Activated T-cell treated with anti-CD3 and anti-CD28 coated beads, Interleukin-2, amount 50 U/mL, for 1 hour (primary cell): ENCODE data around the gene CPNE1.
"Not testable (repeated sequence)": the region's sequence is repeated elsewhere in the genome, so short reads cannot be mapped to it uniquely, and the experiment has no call there.

Source experiments
- DNase-seq: peaks from one replicate; pipeline ENCODE4 v3.0.0-alpha.2; 2020

The CPNE1 gene

GRCh38 chr20:35664466-35665206 is at the start of gene CPNE1, which contains the start of gene RBM12:
TSS of gene CPNE1 (minus strand) at chr20:35664900. CDS start at chr20:35632923, 31,977 bp downstream.
TSS of gene RBM12 (minus strand) at chr20:35664900. CDS start at chr20:35655322, 9,578 bp downstream.
- peak; percentile 94 for DNase-seq

DNA sequence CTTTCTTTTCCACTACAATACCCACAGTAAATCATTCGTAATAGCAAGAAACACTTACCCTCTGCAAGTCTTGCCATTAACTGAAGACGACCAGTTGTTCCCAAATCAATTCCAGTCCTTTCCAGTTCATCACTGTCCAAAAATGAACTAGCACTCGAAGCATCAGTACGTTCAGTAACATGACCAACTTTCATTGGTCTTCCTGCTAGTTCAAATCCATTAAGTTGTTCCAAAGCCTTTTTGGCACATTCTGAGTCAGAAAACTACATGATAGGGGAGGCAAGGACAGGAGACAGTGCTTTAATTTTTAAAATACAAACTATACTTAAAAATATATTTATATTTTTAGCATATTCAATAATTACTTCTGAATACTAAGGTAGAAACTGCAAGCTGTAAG is 49.4 kb upstream of the CPNE1 start:
- DNase-seq: no peak

GRCh38 chr20:35713120-35713519 is 48.4 kb upstream of the CPNE1 start:
- not testable (repeated sequence) for DNase-seq

DNA sequence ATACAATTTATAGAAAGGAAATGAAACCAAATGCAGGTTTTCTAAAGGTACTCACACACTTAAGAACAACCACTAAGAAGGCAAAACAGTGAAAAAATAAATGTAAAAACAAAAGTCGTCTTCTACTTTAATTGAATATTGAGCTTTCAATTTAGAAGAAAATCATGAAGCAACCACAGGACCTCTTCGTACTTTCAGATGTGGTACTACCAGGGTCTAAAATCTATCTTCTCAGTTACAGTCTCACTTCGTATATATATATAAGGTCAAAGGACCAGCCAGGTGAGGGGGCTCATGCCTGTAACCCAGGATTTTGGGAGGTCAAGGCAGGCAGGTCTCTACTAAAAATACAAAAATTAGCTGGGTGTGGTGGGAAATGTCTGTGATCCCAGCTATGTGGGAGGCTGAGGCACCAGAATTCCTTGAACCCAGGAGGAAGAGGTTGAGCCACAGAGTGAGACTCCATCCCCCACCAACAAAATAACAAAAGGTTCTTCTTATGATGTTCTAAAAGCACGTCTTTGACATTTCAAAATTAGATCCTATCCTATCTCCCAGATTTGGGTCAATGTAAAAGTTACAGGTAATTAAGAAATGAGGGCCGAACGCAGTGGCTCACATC is 47.0 kb upstream of the CPNE1 start:
- DNase-seq: no peak

GRCh38 chr20:35710884-35711587 is 46.3 kb upstream of the CPNE1 start:
- DNase-seq: no peak

- DNase-seq: no peak
Measured at GRCh38 chr20:35710039-35710438, 45.3 kb upstream of the CPNE1 start.

GRCh38 chr20:35709259-35709658 is 44.6 kb upstream of the CPNE1 start:
- DNase-seq: no peak

- no peak for DNase-seq
Measured at GRCh38 chr20:35708502-35708901, 43.8 kb upstream of the CPNE1 start.

DNA sequence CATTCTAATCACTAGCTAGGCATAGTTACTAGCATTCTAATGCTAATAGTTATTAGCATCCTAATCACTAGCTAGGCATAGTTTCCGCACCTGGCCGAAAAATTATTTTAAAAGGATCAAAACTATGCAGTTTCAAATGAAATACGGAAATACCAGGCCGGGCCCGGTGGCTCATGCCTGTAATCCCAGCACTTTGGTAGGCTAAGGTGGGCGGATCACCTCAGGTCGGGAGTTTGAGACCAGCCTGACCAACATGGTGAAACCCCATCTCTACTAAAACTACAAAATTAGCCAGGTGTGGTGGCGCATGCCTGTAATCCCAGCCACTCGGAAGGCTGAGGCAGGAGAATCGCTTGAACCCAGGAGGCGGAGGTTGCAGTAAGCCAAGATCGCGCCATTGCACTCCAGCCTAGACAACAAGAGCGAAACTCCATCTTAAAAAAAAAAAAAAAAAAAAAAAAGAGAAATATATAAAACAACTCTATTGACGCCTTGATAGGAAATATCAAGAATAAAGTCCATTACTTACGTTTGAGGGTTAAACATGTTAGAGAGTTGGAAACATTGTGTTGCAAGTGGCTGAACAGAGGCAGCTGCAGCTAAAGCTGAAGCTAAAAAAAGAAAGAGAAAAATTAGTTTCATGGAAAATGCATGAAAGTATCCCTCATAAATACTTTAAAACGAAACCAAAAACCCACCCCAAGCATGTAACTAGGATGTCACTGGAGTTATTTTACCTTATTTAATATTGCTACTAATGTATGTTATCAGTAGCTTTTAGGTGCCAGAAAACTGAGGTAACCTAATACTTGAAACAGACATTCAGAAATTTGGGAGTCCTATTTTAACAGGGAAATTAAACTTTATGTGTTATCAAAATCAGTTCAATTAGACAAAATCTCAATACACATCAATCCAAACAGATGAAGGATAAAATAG is 42.2 kb upstream of the CPNE1 start:
- DNase-seq: not testable (repeated sequence)

DNA sequence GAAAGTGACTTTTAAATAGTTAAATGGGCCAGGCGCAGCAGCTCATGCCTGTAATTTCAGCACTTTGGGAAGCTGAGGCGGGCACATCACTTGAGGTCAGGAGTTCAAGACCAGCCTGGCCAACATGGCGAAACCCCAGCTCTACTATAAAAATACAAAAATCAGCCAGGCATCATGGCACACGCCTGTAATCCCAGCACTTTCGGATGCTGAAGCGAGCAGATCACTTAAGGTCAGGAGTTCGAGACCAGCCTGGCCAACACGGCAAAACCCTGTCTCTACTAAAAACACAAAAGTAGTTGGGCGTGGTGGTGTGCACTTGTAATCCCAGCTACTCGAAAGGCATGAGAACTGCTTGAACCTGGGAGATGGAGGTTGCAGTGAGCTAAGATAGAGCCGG is 41.2 kb upstream of the CPNE1 start:
- not testable (repeated sequence) for DNase-seq

DNA sequence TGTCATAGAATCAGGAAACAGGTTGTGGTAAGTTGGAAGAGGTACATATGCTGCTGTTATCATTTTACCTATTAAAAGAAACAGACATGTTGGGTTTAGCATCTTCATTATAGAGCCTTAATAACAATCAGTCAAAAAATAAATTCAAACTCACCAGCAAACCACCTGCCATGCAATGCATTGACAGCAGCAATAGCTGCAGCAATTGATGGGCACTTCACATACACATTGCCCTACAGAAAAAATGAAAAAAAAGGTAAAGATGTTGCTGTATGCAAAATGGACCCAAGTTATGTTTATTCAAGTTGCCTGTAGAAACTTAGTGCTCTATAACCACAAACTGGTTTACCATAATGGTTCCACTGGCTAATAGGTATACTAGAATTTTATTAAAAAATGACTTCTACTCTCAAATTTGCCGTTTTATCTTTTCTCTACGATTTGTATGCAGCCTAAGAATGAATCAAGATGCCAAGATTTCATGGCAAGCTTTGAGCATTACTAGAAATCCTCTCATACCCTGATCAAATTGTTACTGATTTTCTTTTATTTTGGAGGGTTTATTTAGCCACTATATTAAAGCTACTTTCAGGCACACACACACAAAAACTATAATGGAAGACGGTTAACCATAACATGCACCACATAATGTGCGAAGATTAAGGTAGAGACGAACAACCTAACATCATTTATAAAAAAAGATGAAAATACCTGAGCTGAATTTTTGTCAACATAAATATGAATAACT is 40.0 kb upstream of the CPNE1 start:
- no peak for DNase-seq

DNA sequence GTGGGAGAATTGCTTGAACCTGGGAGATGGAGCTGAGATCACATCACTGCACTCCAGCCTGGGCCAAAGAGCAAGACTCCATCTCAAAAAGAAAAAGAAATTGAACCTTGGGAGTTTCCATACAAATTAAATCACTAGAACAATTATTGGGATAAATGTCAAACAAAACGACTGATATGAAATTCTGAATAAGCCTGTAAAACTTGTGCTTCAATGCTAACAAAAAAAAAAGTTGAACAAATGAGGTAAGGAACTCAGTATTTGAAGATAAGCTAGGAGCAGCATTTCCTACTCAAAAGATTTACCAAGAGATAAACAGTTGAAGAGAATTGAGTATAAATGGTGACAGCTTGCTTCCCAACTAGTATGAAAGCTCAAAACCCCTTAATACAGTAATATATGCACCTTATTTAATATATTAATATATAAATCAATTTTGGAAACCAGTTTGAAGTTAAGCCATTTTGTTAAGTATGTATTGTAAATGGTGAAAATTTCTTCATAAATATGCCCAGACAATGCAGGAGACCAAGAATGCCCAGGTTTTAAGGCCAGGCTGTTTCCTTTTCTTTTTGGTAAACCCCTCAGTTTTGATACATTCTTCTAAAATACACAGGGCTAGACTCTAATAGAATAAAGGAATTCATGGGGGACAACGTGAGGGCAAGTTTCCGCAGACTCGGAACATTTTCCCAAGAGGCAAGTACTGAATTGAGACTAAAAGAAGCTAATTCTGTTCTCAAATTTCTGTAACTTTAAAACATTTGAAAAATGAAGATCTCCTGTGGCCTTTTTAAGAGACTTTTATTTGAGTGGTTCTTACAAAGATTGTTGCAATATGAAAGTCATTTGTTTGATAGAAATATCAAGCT is 38.4 kb upstream of the CPNE1 start:
- DNase-seq: no peak

DNA sequence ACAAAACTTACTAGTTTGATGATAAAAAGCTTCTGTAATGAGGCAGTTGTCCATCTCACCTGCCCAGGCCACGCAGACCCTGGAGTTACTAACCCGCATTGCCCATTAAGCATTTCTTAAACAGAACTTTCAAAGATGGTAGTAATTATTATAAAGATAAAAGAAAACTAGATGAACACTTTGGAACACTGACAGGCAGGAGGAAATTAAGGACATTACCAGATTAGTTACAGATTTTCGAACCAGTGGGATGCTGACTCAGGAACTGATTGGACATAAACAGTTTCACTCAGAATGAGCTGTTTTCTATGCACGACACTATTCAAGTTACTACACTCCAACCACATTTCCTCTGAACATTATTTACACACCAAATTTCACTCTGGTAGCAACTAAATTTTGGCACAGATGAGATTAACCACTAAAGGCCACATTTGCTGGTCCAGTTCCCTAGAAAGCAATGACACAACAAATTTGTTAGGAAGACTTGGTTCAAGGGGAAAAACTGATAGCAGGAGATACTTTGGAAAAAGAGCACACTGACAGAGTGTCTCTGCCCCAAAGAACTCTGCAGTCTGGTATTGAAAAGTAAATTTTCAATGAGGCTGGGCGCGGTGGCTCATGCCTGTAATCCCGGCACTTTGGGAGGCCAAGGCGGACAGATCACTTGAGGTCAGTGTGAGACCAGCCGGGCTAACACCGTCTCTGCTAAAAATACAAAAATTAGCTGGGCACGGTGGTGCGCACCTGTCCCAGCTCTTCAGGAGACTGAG is 37.5 kb upstream of the CPNE1 start:
- DNase-seq: no peak

DNA sequence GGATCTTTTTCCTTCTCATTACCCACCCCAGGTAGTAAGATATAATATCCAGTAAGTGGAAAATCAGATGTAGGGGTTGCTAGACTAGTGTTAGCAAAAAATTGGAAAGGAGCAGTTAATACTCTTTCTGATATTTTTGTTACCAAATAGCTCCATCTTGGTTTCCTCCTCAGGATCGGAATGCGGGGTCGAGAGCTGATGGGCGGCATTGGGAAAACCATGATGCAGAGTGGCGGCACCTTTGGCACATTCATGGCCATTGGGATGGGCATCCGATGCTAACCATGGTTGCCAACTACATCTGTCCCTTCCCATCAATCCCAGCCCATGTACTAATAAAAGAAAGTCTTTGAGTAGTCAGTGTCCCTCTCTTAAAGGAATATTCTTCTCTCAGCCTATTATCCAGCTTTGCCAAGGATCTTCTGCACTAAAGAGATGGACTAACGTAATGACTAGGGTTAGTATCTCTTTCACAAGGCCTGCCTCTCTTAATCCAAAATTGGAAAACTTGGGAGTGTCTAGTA is 36.0 kb upstream of the CPNE1 start:
- DNase-seq: no peak

- no peak for DNase-seq
Measured at GRCh38 chr20:35699957-35700624, 35.4 kb upstream of the CPNE1 start.

- DNase-seq: peak; percentile 87
Measured at GRCh38 chr20:35699127-35699956, 34.6 kb upstream of the CPNE1 start, which contains the start of the genes NFS1 and ROMO1. TSS of gene NFS1 (minus strand) at chr20:35699352. CDS start at chr20:35699288, 64 bp downstream. TSS of gene ROMO1 (plus strand) at chr20:35699405. CDS start at chr20:35699633, 228 bp downstream.

GRCh38 chr20:35698298-35699126 is 33.8 kb upstream of the CPNE1 start:
- DNase-seq: no peak
